ENCODE results near the gene CLEC12A. TPM values are rescaled to one million over a fixed set of nuclear protein-coding genes. Genes with fewer than 3 reads are reported as not detected.

The CLEC12A gene
- total and polyA plus RNA-seq, 2 of the 4 experiments (the other 2 are of a cell fraction), result not detected

DNA sequence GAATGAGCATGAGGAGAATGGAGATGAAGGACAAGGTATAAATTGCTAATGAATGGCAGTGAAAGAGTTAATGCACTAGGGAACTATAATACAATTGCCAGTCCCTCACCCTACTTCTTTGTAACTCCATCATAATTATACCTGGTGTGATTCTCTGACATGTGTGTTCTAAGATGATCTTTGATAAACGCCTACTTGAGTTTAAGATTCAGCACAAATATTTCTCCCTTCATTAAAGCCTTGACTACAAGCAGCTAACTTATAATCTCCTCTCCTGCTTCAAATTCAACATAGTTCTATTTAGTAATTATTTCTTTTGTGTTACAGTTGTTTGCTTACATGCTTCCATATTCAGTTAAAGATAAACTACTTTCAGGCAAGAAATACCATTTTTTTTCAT, 29.4 kb upstream of the CLEC12A start:
- H2BK15ac ChIP-seq (ENCODE audit: low read depth, low read length), result no peak overlapping the region
- no peaks in the 10 kb centered on the region for H3K79me1 ChIP-seq (ENCODE audit: low read depth in 1 of 2, low read length in 2 of 2)
- in situ Hi-C loops (cut with MboI; ENCODE audit: low sequenced_read_pairs) (no loop called here), dilution Hi-C loops (cut with HindIII; ENCODE audit: low sequenced_read_pairs, unreplicated experiment) (no loop called here), intact Hi-C loops (cut with micrococcal nuclease) (loop anchor here (5.0 kb wide), 1 partner anchor 200 kb away; no protein-coding TSS in a partner anchor)
- no peak overlapping the region for H3K23ac ChIP-seq (ENCODE audit: low read depth, low read length)
- no peak overlapping the region for H2AFZ ChIP-seq (replicated peaks; ENCODE audit: low read length, poor library complexity)
- no peak overlapping the region for H4K8ac ChIP-seq (ENCODE audit: low read depth in 2 of 2, low read length in 2 of 2)
- no peak for DNase-seq
- no peaks in the 10 kb centered on the region for H4K20me1 ChIP-seq (ENCODE audit: insufficient read depth, low read length)
- no peak overlapping the region for H2AK5ac ChIP-seq (ENCODE audit: low read depth, low read length)
- no TSS peak for BruUV-seq (replicated peaks)
- no peak overlapping the region for H2AK9ac ChIP-seq (replicated peaks; ENCODE audit: low read depth, low read length, poor library complexity)
- no peaks in the 10 kb centered on the region for H3K9me3 ChIP-seq (ENCODE audit: control insufficient read depth, insufficient read depth, low read length)
- POLR2A ChIA-PET (ENCODE audit: unreplicated experiment), result no interaction called here
- no peak for ATAC-seq (ENCODE audit: low read depth)
- no peak overlapping the region for H3K56ac ChIP-seq (ENCODE audit: extremely low read depth, insufficient read depth, low read length)
- H3K14ac ChIP-seq (replicated peaks; ENCODE audit: low read depth, low read length), result no peak overlapping the region
- H2BK120ac ChIP-seq (ENCODE audit: low read depth, low read length), result no peak overlapping the region
- no peak overlapping the region for H3K18ac ChIP-seq (ENCODE audit: low read depth, low read length)
- WGBS, 2 experiments (ENCODE audit: extremely low coverage in 2 of 2, insufficient read length in 1 of 2), result no CpG with 5 or more reads among the region's 1 CpG
- no peak overlapping the region for H2BK20ac ChIP-seq (ENCODE audit: low read depth, low read length)
- no peak overlapping the region for H3K4me3 ChIP-seq (ENCODE audit: insufficient read depth, low read depth, low read length)
- no peak overlapping the region for H2BK5ac ChIP-seq (ENCODE audit: low read depth, low read length, poor library complexity, severe bottlenecking)
- no peaks in the 10 kb centered on the region for H3K4me1 ChIP-seq (ENCODE audit: control insufficient read depth, insufficient read depth, low read length)
- no peaks in the 10 kb centered on the region for H3K36me3 ChIP-seq (ENCODE audit: control insufficient read depth, insufficient read depth, low read length)
- no peak overlapping the region for H3K4me2 ChIP-seq (ENCODE audit: low read depth, low read length)
- no peak overlapping the region for H4K91ac ChIP-seq (ENCODE audit: insufficient read depth, low read depth, low read length)
- no peak overlapping the region for H3K4ac ChIP-seq (ENCODE audit: low read depth, low read length)
- peaks cover 9% of the 10 kb centered on the region for H3K27me3 ChIP-seq (ENCODE audit: control insufficient read depth, insufficient read depth, low read length)
- H4K5ac ChIP-seq (ENCODE audit: low read depth, low read length), result no peak overlapping the region
- H3K9me1 ChIP-seq (ENCODE audit: insufficient read depth, low read length), result no peaks in the 10 kb centered on the region; the same call in 1 of the 2 replicates
- no peak overlapping the region for H3K27ac ChIP-seq (ENCODE audit: insufficient read depth, low read length)
- CTCF ChIA-PET, result no interaction called here
- TF ChIP-seq, protein P1, sequence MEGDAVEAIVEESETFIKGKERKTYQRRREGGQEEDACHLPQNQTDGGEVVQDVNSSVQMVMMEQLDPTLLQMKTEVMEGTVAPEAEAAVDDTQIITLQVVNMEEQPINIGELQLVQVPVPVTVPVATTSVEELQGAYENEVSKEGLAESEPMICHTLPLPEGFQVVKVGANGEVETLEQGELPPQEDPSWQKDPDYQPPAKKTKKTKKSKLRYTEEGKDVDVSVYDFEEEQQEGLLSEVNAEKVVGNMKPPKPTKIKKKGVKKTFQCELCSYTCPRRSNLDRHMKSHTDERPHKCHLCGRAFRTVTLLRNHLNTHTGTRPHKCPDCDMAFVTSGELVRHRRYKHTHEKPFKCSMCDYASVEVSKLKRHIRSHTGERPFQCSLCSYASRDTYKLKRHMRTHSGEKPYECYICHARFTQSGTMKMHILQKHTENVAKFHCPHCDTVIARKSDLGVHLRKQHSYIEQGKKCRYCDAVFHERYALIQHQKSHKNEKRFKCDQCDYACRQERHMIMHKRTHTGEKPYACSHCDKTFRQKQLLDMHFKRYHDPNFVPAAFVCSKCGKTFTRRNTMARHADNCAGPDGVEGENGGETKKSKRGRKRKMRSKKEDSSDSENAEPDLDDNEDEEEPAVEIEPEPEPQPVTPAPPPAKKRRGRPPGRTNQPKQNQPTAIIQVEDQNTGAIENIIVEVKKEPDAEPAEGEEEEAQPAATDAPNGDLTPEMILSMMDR (conservative IDR thresholded peaks at IDR 0.05; ENCODE audit: low read depth, low read length), result no peak
- no peak for TF ChIP-seq FOS (IDR thresholded peaks at IDR 0.05; ENCODE audit: low read depth, low read length)
- TF ChIP-seq CEBPB (IDR thresholded peaks at IDR 0.05; ENCODE audit: low read depth, low read length), result no peak
- TF ChIP-seq, protein P2, sequence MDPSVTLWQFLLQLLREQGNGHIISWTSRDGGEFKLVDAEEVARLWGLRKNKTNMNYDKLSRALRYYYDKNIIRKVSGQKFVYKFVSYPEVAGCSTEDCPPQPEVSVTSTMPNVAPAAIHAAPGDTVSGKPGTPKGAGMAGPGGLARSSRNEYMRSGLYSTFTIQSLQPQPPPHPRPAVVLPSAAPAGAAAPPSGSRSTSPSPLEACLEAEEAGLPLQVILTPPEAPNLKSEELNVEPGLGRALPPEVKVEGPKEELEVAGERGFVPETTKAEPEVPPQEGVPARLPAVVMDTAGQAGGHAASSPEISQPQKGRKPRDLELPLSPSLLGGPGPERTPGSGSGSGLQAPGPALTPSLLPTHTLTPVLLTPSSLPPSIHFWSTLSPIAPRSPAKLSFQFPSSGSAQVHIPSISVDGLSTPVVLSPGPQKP (IDR thresholded peaks at IDR 0.05; ENCODE audit: borderline replicate concordance, low read depth, low read length), result no peak
- no peak for TF ChIP-seq RCOR1 (IDR thresholded peaks at IDR 0.05; ENCODE audit: insufficient replicate concordance, low read length)
- TF ChIP-seq RAD21 (IDR thresholded peaks at IDR 0.05; ENCODE audit: low read length), result no peak
- no peak for TF ChIP-seq BHLHE40 (IDR thresholded peaks at IDR 0.05; ENCODE audit: low read depth, low read length)
- TF ChIP-seq MAFK (IDR thresholded peaks at IDR 0.05; ENCODE audit: low read depth, low read length), result no peak
- no peak for TF ChIP-seq MXI1 (IDR thresholded peaks at IDR 0.05; ENCODE audit: borderline replicate concordance, low read depth, low read length)
- no peak for TF ChIP-seq SMC3 (IDR thresholded peaks at IDR 0.05; ENCODE audit: low read depth, low read length)
- H3K9ac ChIP-seq (ENCODE audit: low read depth, low read length), result no peak overlapping the region

Measured in IMR-90 (cell line).